Measurements from ENCODE around the gene LRRC8D. TPM values are rescaled to one million over a fixed set of nuclear protein-coding genes. Genes with fewer than 3 reads are reported as not detected.

LRRC8D gene
- total and polyA plus RNA-seq, 2 of the 4 experiments (the other 2 are of a cell fraction), result 34.1 to 35.3 TPM

- H4K5ac ChIP-seq (ENCODE audit: low read depth, low read length), result peak overlapping the region; percentile 38; the same call in 1 of the 2 replicates
- POLR2A ChIA-PET (ENCODE audit: unreplicated experiment), result no interaction called here
- BruUV-seq (replicated peaks), result no TSS peak
- no peak overlapping the region for H2AK9ac ChIP-seq (replicated peaks; ENCODE audit: low read depth, low read length, poor library complexity)
- peaks cover 12% of the 10 kb centered on the region for H3K9me1 ChIP-seq (ENCODE audit: insufficient read depth, low read length)
- H3K79me1 ChIP-seq (ENCODE audit: low read depth in 1 of 2, low read length in 2 of 2), result peaks cover 38 to 45% of the 10 kb centered on the region in 2 experiments
- in situ Hi-C loops (cut with MboI; ENCODE audit: low sequenced_read_pairs), result no loop called here
- no peaks in the 10 kb centered on the region for H3K9me3 ChIP-seq (ENCODE audit: control insufficient read depth, insufficient read depth, low read length)
- no peaks in the 10 kb centered on the region for H3K27me3 ChIP-seq (ENCODE audit: control insufficient read depth, insufficient read depth, low read length)
- TF ChIP-seq BHLHE40 (IDR thresholded peaks at IDR 0.05; ENCODE audit: low read depth, low read length) (peak; percentile 29; the same call in 1 of the 2 replicates), RAD21 (IDR thresholded peaks at IDR 0.05; ENCODE audit: low read length) (no peak), RCOR1 (IDR thresholded peaks at IDR 0.05; ENCODE audit: insufficient replicate concordance, low read length) (peak; percentile 35), SMC3 (IDR thresholded peaks at IDR 0.05; ENCODE audit: low read depth, low read length) (no peak), NFE2L2 (IDR thresholded peaks at IDR 0.05; ENCODE audit: low read depth, low read length) (no peak), FOS (IDR thresholded peaks at IDR 0.05; ENCODE audit: low read depth, low read length) (no peak), RFX5 (IDR thresholded peaks at IDR 0.05; ENCODE audit: low read depth, low read length) (no peak)
- 0 out of 2 replicates have a peak overlapping the region, but pooled peaks have one; percentile 9 for H3K56ac ChIP-seq (ENCODE audit: extremely low read depth, insufficient read depth, low read length)
- peak overlapping the region; percentile 88 for H3K18ac ChIP-seq (ENCODE audit: low read depth, low read length)
- H3K4me1 ChIP-seq (ENCODE audit: control insufficient read depth, insufficient read depth, low read length), result peaks cover 18% of the 10 kb centered on the region
- H3K36me3 ChIP-seq (ENCODE audit: control insufficient read depth, insufficient read depth, low read length), result no peaks in the 10 kb centered on the region; the same call in 1 of the 2 replicates
- peak overlapping the region; percentile 18; the same call in 1 of the 3 replicates for H2BK15ac ChIP-seq (ENCODE audit: low read depth, low read length)
- peak overlapping the region; percentile 77 for H3K27ac ChIP-seq (ENCODE audit: insufficient read depth, low read length)
- WGBS, 2 experiments (ENCODE audit: extremely low coverage in 2 of 2, insufficient read length in 1 of 2), result no CpG with 5 or more reads among the region's 4 CpGs
- H3K14ac ChIP-seq (replicated peaks; ENCODE audit: low read depth, low read length), result peak overlapping the region; percentile 64
- intact Hi-C loops (cut with micrococcal nuclease), result loop anchor here (2.0 kb wide), 1 partner anchor 52 kb away; no protein-coding TSS in a partner anchor
- H3K9ac ChIP-seq (ENCODE audit: low read depth, low read length), result peak overlapping the region; percentile 67
- peak overlapping the region; percentile 78 for H3K4me2 ChIP-seq (ENCODE audit: low read depth, low read length)
- peak; percentile 91 for DNase-seq
- peak; percentile 97 for ATAC-seq (ENCODE audit: low read depth)
- H3K4ac ChIP-seq (ENCODE audit: low read depth, low read length), result peak overlapping the region; percentile 63
- peak overlapping the region; percentile 84 for H2AK5ac ChIP-seq (ENCODE audit: low read depth, low read length)
- CTCF ChIA-PET, result interaction anchor here (0.7 kb wide), 1 partner anchor 40 kb away, joined by 3 read pairs; no protein-coding TSS in a partner anchor
- no peak overlapping the region for H2AFZ ChIP-seq (replicated peaks; ENCODE audit: low read length, poor library complexity)
- H3K23ac ChIP-seq (ENCODE audit: low read depth, low read length), result 0 out of 2 replicates have a peak overlapping the region, but pooled peaks have one; percentile 10
- dilution Hi-C loops (cut with HindIII; ENCODE audit: low sequenced_read_pairs, unreplicated experiment), result no loop called here
- peak overlapping the region; percentile 88 for H2BK5ac ChIP-seq (ENCODE audit: low read depth, low read length, poor library complexity, severe bottlenecking)
- peak overlapping the region; percentile 38; the same call in 1 of the 2 replicates for H2BK20ac ChIP-seq (ENCODE audit: low read depth, low read length)
- no peak overlapping the region for H3K4me3 ChIP-seq (ENCODE audit: insufficient read depth, low read depth, low read length)
- H4K91ac ChIP-seq (ENCODE audit: insufficient read depth, low read depth, low read length), result peak overlapping the region; percentile 19; the same call in 1 of the 2 replicates
- peak overlapping the region; percentile 7 to 54; a peak in 2 of 4 replicates for H4K8ac ChIP-seq (ENCODE audit: low read depth in 2 of 2, low read length in 2 of 2)
- peak overlapping the region; percentile 76 for H2BK120ac ChIP-seq (ENCODE audit: low read depth, low read length)
- no peaks in the 10 kb centered on the region for H4K20me1 ChIP-seq (ENCODE audit: insufficient read depth, low read length)
Observed at GRCh38 chr1:89894210-89895201, 73.7 kb downstream of the LRRC8D start.
